Hepatocyte (in vitro differentiated cells): ENCODE results near the gene CREB5. TPM values are rescaled to one million over a fixed set of nuclear protein-coding genes. Genes with fewer than 3 reads are reported as not detected.
A peak's percentile ranks its signal among the peaks of the same experiment; 100 is the strongest.

Source experiments
- DNase-seq: peaks from one replicate; pipeline ENCODE4 v3.0.0-alpha.2; 2016; ENCODE audit warnings: low spot score
- H2AFZ ChIP-seq: fragments of 200-600 bp; sonication (generic); 2 replicates; pipeline ENCODE4 v1.6.0; 2016; ENCODE audit warnings: antibody characterized with exemption, mild to moderate bottlenecking
- H3K27ac ChIP-seq: fragments of 200-600 bp; sonication (generic); 2 replicates; pipeline ENCODE4 v1.5.1; 2016; ENCODE audit warnings: mild to moderate bottlenecking
- H3K27me3 ChIP-seq: fragments of 200-600 bp; sonication (generic); 2 replicates; pipeline ENCODE4 v1.6.1; 2016
- H3K36me3 ChIP-seq: fragments of 200-600 bp; sonication (generic); replicated peaks from 2 replicates; pipeline ENCODE4 v1.5.1; 2016; ENCODE audit warnings: low read depth; ENCODE audit not compliant: insufficient read depth
- H3K4me1 ChIP-seq: fragments of 200-600 bp; sonication (generic); 2 replicates; pipeline ENCODE4 v1.5.1; 2016; ENCODE audit warnings: mild to moderate bottlenecking, moderate library complexity; ENCODE audit not compliant: insufficient read depth
- H3K4me2 ChIP-seq: fragments of 200-600 bp; sonication (generic); 2 replicates; pipeline ENCODE4 v1.6.0; 2016
- H3K4me3 ChIP-seq: fragments of 200-600 bp; sonication (generic); 2 replicates; pipeline ENCODE4 v1.5.1; 2016; ENCODE audit warnings: mild to moderate bottlenecking
- H3K79me2 ChIP-seq: fragments of 200-600 bp; sonication (generic); 2 replicates; pipeline ENCODE4 v1.6.0; 2017; ENCODE audit warnings: mild to moderate bottlenecking
- H3K9me2 ChIP-seq: fragments of 200-600 bp; sonication (generic); replicated peaks from 2 replicates; pipeline ENCODE4 v1.6.0; 2017; ENCODE audit warnings: mild to moderate bottlenecking; ENCODE audit not compliant: insufficient read depth
- H3K9me3 ChIP-seq: fragments of 200-600 bp; sonication (generic); 2 replicates; pipeline ENCODE4 v1.5.1; 2016; ENCODE audit warnings: low read depth, mild to moderate bottlenecking
- H4K20me1 ChIP-seq: fragments of 200-600 bp; sonication (generic); 2 replicates; pipeline ENCODE4 v1.6.0; 2016; ENCODE audit warnings: mild to moderate bottlenecking; ENCODE audit not compliant: insufficient read depth, poor library complexity, severe bottlenecking
- EZH2 ChIP-seq: fragments of 200-600 bp; sonication (generic); IDR thresholded peaks from 2 replicates; pipeline ENCODE4 v1.6.1; 2016; ENCODE audit warnings: antibody characterized with exemption, mild to moderate bottlenecking, borderline replicate concordance
- EZH2phosphoT487 ChIP-seq: fragments of 200-600 bp; sonication (generic); IDR thresholded peaks from one replicate; pipeline ENCODE4 v1.6.1; 2018; ENCODE audit warnings: antibody characterized with exemption, mild to moderate bottlenecking, low read depth, moderate library complexity; ENCODE audit not compliant: unreplicated experiment, severe bottlenecking
- WGBS: methylation state at CpG from one replicate; pipeline ENCODE4 v1.1.6; 2016; ENCODE audit warnings: low lambda C conversion rate; ENCODE audit errors: missing lambda C conversion rate; 5-methylcytosine and 5-hydroxymethylcytosine counted together
- polyA plus RNA-seq: library from polyadenylated mRNA; unstranded; fragments of >200 nt; fragmentation: Nextera tagmentation; extraction: Ambion mirVana; gene quantifications from 2 replicates; pipeline ENCODE4 v1.2.1, GENCODE V29; 2016
- total RNA-seq: library from RNA; depleted of rRNA; stranded (reverse); fragments of >200 nt; gene quantifications from 2 replicates; pipeline ENCODE4 v1.2.3, GENCODE V29; 2014
- TF ChIP-seq, protein P1 (sequence below): fragments of 200-600 bp; sonication (generic); IDR thresholded peaks from 2 replicates; pipeline ENCODE4 v1.5.1; 2016; ENCODE audit warnings: antibody characterized with exemption, mild to moderate bottlenecking; ENCODE audit not compliant: poor library complexity

Gene CREB5
- total and polyA plus RNA-seq, 2 experiments from 2014 or later, result 14.0 to 27.9 TPM

DNA sequence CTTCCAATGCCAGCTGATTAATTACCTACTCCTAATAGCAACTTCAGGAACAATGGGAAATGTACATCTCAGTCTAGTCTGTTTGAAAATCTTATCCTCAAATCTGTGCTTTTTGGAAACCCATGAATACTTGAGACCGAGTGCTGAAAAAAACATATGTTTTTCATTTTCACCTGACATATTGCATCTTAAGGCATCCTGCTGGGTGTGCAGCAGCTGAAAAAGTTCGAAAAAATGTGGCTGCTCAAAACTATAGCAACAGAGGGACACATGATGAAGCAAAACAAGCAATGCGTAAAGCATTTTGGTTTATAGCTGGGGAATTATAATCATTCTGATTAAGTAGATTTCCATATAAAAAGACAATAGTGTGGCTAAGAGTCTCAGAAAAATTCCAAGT lies 218.0 kb downstream of the CREB5 start:
- Histone ChIP-seq H3K36me3 (no peaks in the 10 kb centered on the region), H3K9me2 (no peaks in the 10 kb centered on the region), H4K20me1 (no peaks in the 10 kb centered on the region), H3K4me2 (no peak overlapping the region), H3K27ac (no peak overlapping the region), H3K4me3 (no peak overlapping the region), H2AFZ (no peak overlapping the region), H3K27me3 (no peaks in the 10 kb centered on the region), H3K79me2 (no peaks in the 10 kb centered on the region), H3K9me3 (no peaks in the 10 kb centered on the region), H3K4me1 (peaks cover 19% of the 10 kb centered on the region)
- TF ChIP-seq, protein P1, sequence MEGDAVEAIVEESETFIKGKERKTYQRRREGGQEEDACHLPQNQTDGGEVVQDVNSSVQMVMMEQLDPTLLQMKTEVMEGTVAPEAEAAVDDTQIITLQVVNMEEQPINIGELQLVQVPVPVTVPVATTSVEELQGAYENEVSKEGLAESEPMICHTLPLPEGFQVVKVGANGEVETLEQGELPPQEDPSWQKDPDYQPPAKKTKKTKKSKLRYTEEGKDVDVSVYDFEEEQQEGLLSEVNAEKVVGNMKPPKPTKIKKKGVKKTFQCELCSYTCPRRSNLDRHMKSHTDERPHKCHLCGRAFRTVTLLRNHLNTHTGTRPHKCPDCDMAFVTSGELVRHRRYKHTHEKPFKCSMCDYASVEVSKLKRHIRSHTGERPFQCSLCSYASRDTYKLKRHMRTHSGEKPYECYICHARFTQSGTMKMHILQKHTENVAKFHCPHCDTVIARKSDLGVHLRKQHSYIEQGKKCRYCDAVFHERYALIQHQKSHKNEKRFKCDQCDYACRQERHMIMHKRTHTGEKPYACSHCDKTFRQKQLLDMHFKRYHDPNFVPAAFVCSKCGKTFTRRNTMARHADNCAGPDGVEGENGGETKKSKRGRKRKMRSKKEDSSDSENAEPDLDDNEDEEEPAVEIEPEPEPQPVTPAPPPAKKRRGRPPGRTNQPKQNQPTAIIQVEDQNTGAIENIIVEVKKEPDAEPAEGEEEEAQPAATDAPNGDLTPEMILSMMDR, result no peak
- TF ChIP-seq EZH2 (no peak), EZH2phosphoT487 (no peak)
- DNase-seq, result no peak
- 55% methylated on average over 3 of the region's 3 CpGs for WGBS

DNA sequence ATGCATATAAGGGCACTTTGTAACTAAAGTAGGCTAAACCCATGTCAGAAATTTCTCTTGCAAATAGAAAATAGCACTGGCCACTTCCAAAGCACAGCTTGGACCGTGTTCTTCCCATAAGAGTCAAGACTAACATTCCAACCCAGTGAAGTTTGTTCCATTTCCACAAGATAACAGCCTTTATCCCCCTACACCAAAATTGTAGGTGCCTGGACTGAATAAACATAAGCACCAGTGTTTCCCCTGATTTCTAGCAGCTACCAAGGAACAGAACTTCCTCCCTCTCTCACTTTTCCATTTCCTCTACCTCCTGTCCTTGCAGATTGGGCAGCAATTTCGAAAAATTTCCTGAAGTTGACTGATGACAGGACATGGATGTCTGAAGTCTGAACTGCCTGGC lies 219.7 kb downstream of the CREB5 start:
- WGBS, result 85% methylated on average over 2 of the region's 2 CpGs
- TF ChIP-seq EZH2, result no peak
- no peak for TF ChIP-seq EZH2phosphoT487
- H2AFZ ChIP-seq, result no peak overlapping the region

DNA sequence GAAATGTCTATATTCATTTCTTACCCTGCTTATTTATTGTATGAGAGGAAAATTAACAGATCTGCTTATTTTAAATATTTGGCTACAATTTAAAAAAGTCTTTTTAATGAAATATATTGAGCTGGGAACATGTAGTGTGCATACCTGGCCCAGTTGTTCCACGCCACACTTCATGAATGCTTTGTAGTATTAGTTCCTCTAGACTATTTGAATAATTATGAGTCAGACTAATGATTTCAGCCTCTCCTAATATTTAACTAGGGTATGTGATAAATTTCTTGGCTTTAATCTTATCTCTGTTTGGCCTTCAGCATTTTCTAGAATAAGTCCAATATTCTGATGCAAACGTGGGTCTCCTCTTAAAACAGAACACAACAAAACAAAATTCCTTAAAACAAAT lies 226.6 kb downstream of the CREB5 start:
- TF ChIP-seq EZH2phosphoT487, result no peak
- TF ChIP-seq EZH2, result no peak
- TF ChIP-seq, protein P1, result no peak
- 70% methylated on average over 2 of the region's 2 CpGs for WGBS

More for the DNA sequence above, 219.7 kb downstream of the CREB5 start:
- H3K4me1 ChIP-seq, result peaks cover 19% of the 10 kb centered on the region
- no peaks in the 10 kb centered on the region for H3K79me2 ChIP-seq
- no peak for DNase-seq
- H3K27ac ChIP-seq, result no peak overlapping the region
- H3K27me3 ChIP-seq, result no peaks in the 10 kb centered on the region
- no peaks in the 10 kb centered on the region for H4K20me1 ChIP-seq
- no peaks in the 10 kb centered on the region for H3K36me3 ChIP-seq
- no peaks in the 10 kb centered on the region for H3K9me2 ChIP-seq
- H3K4me3 ChIP-seq, result no peak overlapping the region
- H3K4me2 ChIP-seq, result no peak overlapping the region
- H3K9me3 ChIP-seq, result no peaks in the 10 kb centered on the region

DNA sequence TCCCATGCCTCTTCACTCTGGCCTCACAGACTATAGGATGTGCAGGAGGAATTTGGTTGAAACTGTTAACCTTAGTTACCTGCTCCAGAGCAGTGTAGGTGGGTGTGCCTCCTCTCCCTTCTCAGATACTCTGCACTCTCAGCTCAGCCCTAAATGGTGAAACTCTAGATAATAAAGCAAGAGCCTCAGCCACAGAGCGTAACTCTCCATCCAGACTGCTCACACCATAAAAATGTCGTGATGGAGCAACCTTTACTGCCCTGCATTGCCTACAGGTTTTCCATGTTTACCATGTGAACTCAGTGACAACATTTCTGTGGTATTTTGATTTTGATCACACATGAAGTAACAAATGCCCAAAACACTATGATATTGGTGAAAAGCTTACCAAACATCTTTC lies 227.7 kb downstream of the CREB5 start:
- Histone ChIP-seq H3K4me1 (peaks cover 4% of the 10 kb centered on the region), H3K9me3 (no peaks in the 10 kb centered on the region), H2AFZ (no peak overlapping the region), H3K9me2 (no peaks in the 10 kb centered on the region), H3K27me3 (no peaks in the 10 kb centered on the region), H4K20me1 (no peaks in the 10 kb centered on the region), H3K4me3 (no peak overlapping the region), H3K79me2 (no peaks in the 10 kb centered on the region), H3K27ac (peak overlapping the region; percentile 21), H3K36me3 (no peaks in the 10 kb centered on the region), H3K4me2 (no peak overlapping the region)
- TF ChIP-seq EZH2phosphoT487 (no peak), EZH2 (no peak)
- TF ChIP-seq, protein P1, result no peak
- peak; percentile 33 for DNase-seq
- WGBS, result 58% methylated on average over 2 of the region's 2 CpGs

More for the DNA sequence above, 226.6 kb downstream of the CREB5 start:
- Histone ChIP-seq H3K4me2 (no peak overlapping the region), H3K36me3 (no peaks in the 10 kb centered on the region), H3K27me3 (no peaks in the 10 kb centered on the region), H3K9me2 (no peaks in the 10 kb centered on the region), H3K9me3 (no peaks in the 10 kb centered on the region), H2AFZ (no peak overlapping the region), H3K27ac (no peak overlapping the region), H4K20me1 (no peaks in the 10 kb centered on the region), H3K4me3 (no peak overlapping the region), H3K4me1 (peaks cover 4% of the 10 kb centered on the region), H3K79me2 (no peaks in the 10 kb centered on the region)
- DNase-seq, result no peak
